CD8-positive, alpha-beta memory T cell (primary cell): ENCODE measurements around the gene TSR1. TPM values are rescaled to one million over a fixed set of nuclear protein-coding genes. Genes with fewer than 3 reads are reported as not detected.

Experiments
- CTCF ChIA-PET: fragments of 350-600 bp; sonication (Branson Sonifier 250); formaldehyde crosslinking; loops from one replicate; lab custom pipeline; 2021; ENCODE audit warnings: antibody characterized with exemption; lab: Charles Lee
- POLR2A ChIA-PET: fragments of 350-600 bp; sonication (Branson Sonifier 250); formaldehyde crosslinking; loops from one replicate; lab custom pipeline; 2021; ENCODE audit warnings: antibody characterized with exemption; lab: Charles Lee
- DNase-seq, 5 donors: peaks; one replicate each; pipeline versions ENCODE4 v3.0.0 to v3.0.0-alpha.2; 2020 to 2022; ENCODE audit warnings: mixed read lengths in 1 of 5
- H3K27ac ChIP-seq: one replicate; pipeline ENCODE4 v1.7.0; 2013; ENCODE audit warnings: low read depth, mild to moderate bottlenecking, low read length, moderate library complexity
- H3K27me3 ChIP-seq: 2 replicates; pipeline ENCODE4 v1.7.0; 2013; ENCODE audit warnings: low read length, mild to moderate bottlenecking; ENCODE audit not compliant: insufficient read depth, poor library complexity, severe bottlenecking
- H3K36me3 ChIP-seq: 2 replicates; pipeline ENCODE4 v1.7.0; 2013; ENCODE audit warnings: mild to moderate bottlenecking, low read length, moderate library complexity; ENCODE audit not compliant: insufficient read depth
- H3K4me1 ChIP-seq: 2 replicates; pipeline ENCODE4 v1.7.0; 2013; ENCODE audit warnings: mild to moderate bottlenecking, low read length, moderate library complexity; ENCODE audit not compliant: insufficient read depth
- H3K4me3 ChIP-seq: 2 replicates; pipeline ENCODE4 v1.7.0; 2013; ENCODE audit warnings: mild to moderate bottlenecking, low read length
- H3K9me3 ChIP-seq: 2 replicates; pipeline ENCODE4 v1.7.0; 2013; ENCODE audit warnings: mild to moderate bottlenecking, low read length
- H3K27ac Mint-ChIP-seq, 8 donors: one replicate each; pipeline ENCODE4 v1.8.0; 2020 to 2021; ENCODE audit warnings: mixed read lengths in 8 of 8, mild to moderate bottlenecking in 6 of 8, inconsistent platforms in 3 of 8, moderate library complexity in 3 of 8
- H3K27me3 Mint-ChIP-seq, 2 donors: one replicate each; pipeline ENCODE4 v1.8.0; 2020 to 2021; ENCODE audit warnings: mixed read lengths in 2 of 2, mild to moderate bottlenecking in 1 of 2, moderate library complexity in 1 of 2
- H3K36me3 Mint-ChIP-seq, 3 donors: one replicate each; pipeline ENCODE4 v1.8.0; 2020 to 2021; ENCODE audit warnings: mixed read lengths in 3 of 3, inconsistent platforms in 1 of 3, mild to moderate bottlenecking in 1 of 3
- H3K4me1 Mint-ChIP-seq, 3 donors: one replicate each; pipeline ENCODE4 v1.8.0; 2020 to 2021; ENCODE audit warnings: mixed read lengths in 3 of 3, inconsistent platforms in 1 of 3, mild to moderate bottlenecking in 1 of 3
- H3K4me3 Mint-ChIP-seq, 7 donors: one replicate each; pipeline ENCODE4 v1.8.0; 2020 to 2021; ENCODE audit warnings: mixed read lengths in 7 of 7, mild to moderate bottlenecking in 6 of 7, moderate library complexity in 4 of 7, inconsistent platforms in 2 of 7
- H3K9me3 Mint-ChIP-seq, 5 donors: one replicate each; pipeline ENCODE4 v1.8.0; 2020 to 2022; ENCODE audit warnings: mixed read lengths in 5 of 5, mild to moderate bottlenecking in 3 of 5, moderate library complexity in 2 of 5, inconsistent platforms in 1 of 5
- polyA plus RNA-seq: library from polyadenylated mRNA; unstranded; fragments of 300-500 nt; fragmentation: Illumina TruSeq; gene quantifications from one replicate; pipeline ENCODE4 v1.2.3, GENCODE V29; 2021
- total RNA-seq, 2 experiments: library from RNA; stranded (reverse); gene quantifications; one replicate each; pipeline ENCODE4 v1.2.3, GENCODE V29; 2021

Gene TSR1
- total RNA-seq (10 to 100 TPM; 97.7 to 99.4 TPM), polyA plus RNA-seq (22.0 TPM)

GRCh38 chr17:2336215-2336851, at the start of gene TSR1:
Gene TSR1, minus strand, starts transcription at chr17:2336457. Its CDS starts 30 bp downstream, at chr17:2336427.
- CTCF ChIA-PET, result interaction anchor here (1.0 to 3.4 kb wide), 7 partner anchors 10 to 282 kb away, joined by 3 to 20 read pairs (median 5); partner anchors contain the start of gene HIC1
- Mint-ChIP-seq H3K9me3 (no peaks in the 10 kb centered on the region), H3K27me3 (no peaks in the 10 kb centered on the region), H3K4me1 (peaks cover 30 to 35% (median 31%) of the 10 kb centered on the region in 3 donors), H3K36me3 (peaks cover 3 to 7% (median 4%) of the 10 kb centered on the region in 3 donors), H3K27ac (peak within 1 kb of the TSS in 7 of 8 donors; percentile 89 to 98 (median 96)), H3K4me3 (peak within 1 kb of the TSS in 6 of 7 donors; percentile 93 to 99 (median 98))
- Histone ChIP-seq H3K27ac (peak within 1 kb of the TSS; percentile 64), H3K9me3 (no peaks in the 10 kb centered on the region), H3K36me3 (peaks cover 37% of the 10 kb centered on the region), H3K4me1 (peaks cover 20% of the 10 kb centered on the region), H3K27me3 (no peaks in the 10 kb centered on the region), H3K4me3 (peak within 1 kb of the TSS; percentile 98)
- POLR2A ChIA-PET, result interaction anchor here (0.7 to 3.4 kb wide), 7 partner anchors 12 to 282 kb away, joined by 3 to 24 read pairs (median 5); partner anchors contain the start of genes HIC1, MNT, SMG6 and SRR
- peak; percentile 84 to 92 (median 85) for DNase-seq

- Histone ChIP-seq H3K27ac (no peak overlapping the region), H3K4me1 (peaks cover 6% of the 10 kb centered on the region), H3K9me3 (no peaks in the 10 kb centered on the region), H3K4me3 (no peak overlapping the region), H3K36me3 (no peaks in the 10 kb centered on the region), H3K27me3 (no peaks in the 10 kb centered on the region)
- H3K9me3 Mint-ChIP-seq, result no peaks in the 10 kb centered on the region
- no peak for DNase-seq
- H3K4me1 Mint-ChIP-seq, result peaks cover 0 to 29% (median 12%) of the 10 kb centered on the region in 3 donors
- H3K4me3 Mint-ChIP-seq, result no peak overlapping the region
- CTCF ChIA-PET, result interaction anchor here (7.3 kb wide), 1 partner anchor 32 kb away, joined by 250 read pairs; no protein-coding TSS in a partner anchor
- H3K27me3 Mint-ChIP-seq, result peaks cover 0 to 1% of the 10 kb centered on the region in 2 donors
- no peak overlapping the region for H3K27ac Mint-ChIP-seq
- peaks cover 0 to 47% (median 4%) of the 10 kb centered on the region in 3 donors for H3K36me3 Mint-ChIP-seq
- POLR2A ChIA-PET, result no interaction called here
Measured at GRCh38 chr17:2385240-2386210, 49.3 kb upstream of the TSR1 start.

GRCh38 chr17:2384439-2385127, 48.3 kb upstream of the TSR1 start:
- Histone ChIP-seq H3K4me3 (no peak overlapping the region), H3K36me3 (no peaks in the 10 kb centered on the region), H3K27ac (no peak overlapping the region), H3K9me3 (no peaks in the 10 kb centered on the region), H3K27me3 (no peaks in the 10 kb centered on the region), H3K4me1 (no peaks in the 10 kb centered on the region)
- Mint-ChIP-seq H3K9me3 (no peaks in the 10 kb centered on the region), H3K27me3 (peaks cover 0 to 1% of the 10 kb centered on the region in 2 donors), H3K27ac (peak overlapping the region in 1 of 8 donors; percentile 79), H3K36me3 (peaks cover 0 to 52% (median 4%) of the 10 kb centered on the region in 3 donors), H3K4me1 (peaks cover 0 to 21% (median 9%) of the 10 kb centered on the region in 3 donors), H3K4me3 (no peak overlapping the region)
- no peak for DNase-seq
- POLR2A ChIA-PET, result interaction anchor here (1.2 kb wide), 1 partner anchor 31 kb away, joined by 4 read pairs; no protein-coding TSS in a partner anchor
- CTCF ChIA-PET, result interaction anchor here (0.6 to 7.3 kb wide), 4 partner anchors 7 to 630 kb away, joined by 3 to 250 read pairs (median 42); no protein-coding TSS in a partner anchor

GRCh38 chr17:2383628-2384167, 47.4 kb upstream of the TSR1 start:
- CTCF ChIA-PET, result interaction anchor here (0.6 to 7.3 kb wide), 11 partner anchors 8 to 631 kb away, joined by 3 to 250 read pairs (median 14); no protein-coding TSS in a partner anchor
- DNase-seq, result no peak
- POLR2A ChIA-PET, result interaction anchor here (1.2 to 2.6 kb wide), 5 partner anchors 9 to 128 kb away, joined by 4 to 14 read pairs (median 4); partner anchors contain the start of gene METTL16
- H3K27me3 ChIP-seq, result no peaks in the 10 kb centered on the region
- no peaks in the 10 kb centered on the region for H3K9me3 Mint-ChIP-seq
- H3K4me1 ChIP-seq, result no peaks in the 10 kb centered on the region
- H3K36me3 Mint-ChIP-seq, result peaks cover 0 to 54% (median 4%) of the 10 kb centered on the region in 3 donors
- peak overlapping the region; percentile 39 for H3K27ac ChIP-seq
- no peak overlapping the region for H3K4me3 Mint-ChIP-seq
- no peaks in the 10 kb centered on the region for H3K36me3 ChIP-seq
- peaks cover 0 to 1% of the 10 kb centered on the region in 2 donors for H3K27me3 Mint-ChIP-seq
- peak overlapping the region in 6 of 8 donors; percentile 29 to 98 (median 57) for H3K27ac Mint-ChIP-seq
- no peak overlapping the region for H3K4me3 ChIP-seq
- H3K9me3 ChIP-seq, result no peaks in the 10 kb centered on the region
- peaks cover 0 to 14% (median 6%) of the 10 kb centered on the region in 3 donors for H3K4me1 Mint-ChIP-seq

GRCh38 chr17:2380950-2381649, 44.8 kb upstream of the TSR1 start:
- Histone ChIP-seq H3K36me3 (no peaks in the 10 kb centered on the region), H3K4me1 (no peaks in the 10 kb centered on the region), H3K27me3 (no peaks in the 10 kb centered on the region), H3K9me3 (no peaks in the 10 kb centered on the region), H3K27ac (no peak overlapping the region), H3K4me3 (no peak overlapping the region)
- Mint-ChIP-seq H3K4me1 (peaks cover 0 to 7% (median 3%) of the 10 kb centered on the region in 3 donors), H3K27me3 (peaks cover 0 to 1% of the 10 kb centered on the region in 2 donors), H3K4me3 (no peak overlapping the region), H3K36me3 (peaks cover 0 to 53% (median 0%) of the 10 kb centered on the region in 3 donors), H3K9me3 (no peaks in the 10 kb centered on the region), H3K27ac (peak overlapping the region in 3 of 8 donors; percentile 42 to 73 (median 47))
- no peak for DNase-seq
- CTCF ChIA-PET, result interaction anchor here (1.2 to 7.3 kb wide), 9 partner anchors 11 to 456 kb away, joined by 3 to 250 read pairs (median 14); no protein-coding TSS in a partner anchor
- POLR2A ChIA-PET, result interaction anchor here (1.1 to 2.6 kb wide), 3 partner anchors 18 to 35 kb away, joined by 3 to 14 read pairs (median 14); no protein-coding TSS in a partner anchor

GRCh38 chr17:2380226-2380922, 44.1 kb upstream of the TSR1 start:
- Mint-ChIP-seq H3K9me3 (no peaks in the 10 kb centered on the region), H3K27me3 (peaks cover 0 to 1% of the 10 kb centered on the region in 2 donors), H3K4me3 (no peak overlapping the region), H3K27ac (peak overlapping the region in 2 of 8 donors; percentile 19 to 73), H3K4me1 (peaks cover 0 to 7% (median 3%) of the 10 kb centered on the region in 3 donors), H3K36me3 (peaks cover 0 to 51% (median 0%) of the 10 kb centered on the region in 3 donors)
- POLR2A ChIA-PET, result interaction anchor here (1.1 kb wide), 1 partner anchor 36 kb away, joined by 3 read pairs; no protein-coding TSS in a partner anchor
- Histone ChIP-seq H3K27ac (no peak overlapping the region), H3K36me3 (no peaks in the 10 kb centered on the region), H3K9me3 (no peaks in the 10 kb centered on the region), H3K4me3 (no peak overlapping the region), H3K27me3 (no peaks in the 10 kb centered on the region), H3K4me1 (no peaks in the 10 kb centered on the region)
- CTCF ChIA-PET, result interaction anchor here (3.7 to 7.3 kb wide), 2 partner anchors 12 to 37 kb away, joined by 37 to 250 read pairs; no protein-coding TSS in a partner anchor
- no peak for DNase-seq
